Neutrophil (primary cell): ENCODE data around the gene PHGDH.
"Not testable (repeated sequence)": the region's sequence is repeated elsewhere in the genome, so short reads cannot be mapped to it uniquely, and the experiment has no call there.

Experiments used
- H3K27ac ChIP-seq: fragments of 200-600 bp; sonication (generic); 2 replicates; pipeline ENCODE4 v1.5.1; 2016; ENCODE audit warnings: mild to moderate bottlenecking, moderate library complexity
- H3K27me3 ChIP-seq: fragments of 200-600 bp; sonication (generic); 2 replicates; pipeline ENCODE4 v1.6.0; 2016; ENCODE audit warnings: mild to moderate bottlenecking
- H3K36me3 ChIP-seq: fragments of 200-600 bp; sonication (generic); 2 replicates; pipeline ENCODE4 v1.5.1; 2017
- H3K4me1 ChIP-seq, 2 experiments: fragments of 200-600 bp in 1 of 2; sonication (generic) in 1 of 2; 1 replicate in 1 of 2; 2 replicates in 1 of 2; pipeline versions ENCODE4 v1.5.1 to v1.6.1; 2013 to 2016; ENCODE audit warnings: low read depth in 1 of 2, low read length in 1 of 2, mild to moderate bottlenecking in 1 of 2, moderate library complexity in 1 of 2; ENCODE audit not compliant: control insufficient read depth in 1 of 2, insufficient read depth in 1 of 2
- H3K4me3 ChIP-seq, 2 experiments: fragments of 200-600 bp in 1 of 2; sonication (generic) in 1 of 2; 1 replicate in 1 of 2; 2 replicates in 1 of 2; pipeline ENCODE4 v1.5.1; 2013 to 2016; ENCODE audit warnings: low read depth in 1 of 2, low read length in 1 of 2, mild to moderate bottlenecking in 1 of 2, moderate library complexity in 1 of 2
- H3K9me3 ChIP-seq: fragments of 200-600 bp; sonication (generic); 2 replicates; pipeline ENCODE4 v1.5.1; 2016
- TF ChIP-seq, protein P1 (sequence below): fragments of 200-600 bp; sonication (generic); IDR thresholded peaks from 2 replicates; pipeline ENCODE4 v1.5.1; 2016; ENCODE audit warnings: antibody characterized with exemption

The PHGDH gene

GRCh38 chr1:119700326-119700725, 11.4 kb upstream of the PHGDH start:
- TF ChIP-seq, protein P1, sequence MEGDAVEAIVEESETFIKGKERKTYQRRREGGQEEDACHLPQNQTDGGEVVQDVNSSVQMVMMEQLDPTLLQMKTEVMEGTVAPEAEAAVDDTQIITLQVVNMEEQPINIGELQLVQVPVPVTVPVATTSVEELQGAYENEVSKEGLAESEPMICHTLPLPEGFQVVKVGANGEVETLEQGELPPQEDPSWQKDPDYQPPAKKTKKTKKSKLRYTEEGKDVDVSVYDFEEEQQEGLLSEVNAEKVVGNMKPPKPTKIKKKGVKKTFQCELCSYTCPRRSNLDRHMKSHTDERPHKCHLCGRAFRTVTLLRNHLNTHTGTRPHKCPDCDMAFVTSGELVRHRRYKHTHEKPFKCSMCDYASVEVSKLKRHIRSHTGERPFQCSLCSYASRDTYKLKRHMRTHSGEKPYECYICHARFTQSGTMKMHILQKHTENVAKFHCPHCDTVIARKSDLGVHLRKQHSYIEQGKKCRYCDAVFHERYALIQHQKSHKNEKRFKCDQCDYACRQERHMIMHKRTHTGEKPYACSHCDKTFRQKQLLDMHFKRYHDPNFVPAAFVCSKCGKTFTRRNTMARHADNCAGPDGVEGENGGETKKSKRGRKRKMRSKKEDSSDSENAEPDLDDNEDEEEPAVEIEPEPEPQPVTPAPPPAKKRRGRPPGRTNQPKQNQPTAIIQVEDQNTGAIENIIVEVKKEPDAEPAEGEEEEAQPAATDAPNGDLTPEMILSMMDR = no peak
- Histone ChIP-seq H3K27me3 (no peaks in the 10 kb centered on the region), H3K9me3 (no peaks in the 10 kb centered on the region), H3K36me3 (no peaks in the 10 kb centered on the region), H3K27ac (no peak overlapping the region), H3K4me1 (no peaks in the 10 kb centered on the region), H3K4me3 (no peak overlapping the region)

- H3K36me3 ChIP-seq = no peaks in the 10 kb centered on the region
- no peaks in the 10 kb centered on the region for H3K9me3 ChIP-seq
- no peak overlapping the region for H3K27ac ChIP-seq
- H3K4me3 ChIP-seq = no peak overlapping the region
- TF ChIP-seq, protein P1 = no peak
- H3K4me1 ChIP-seq = no peaks in the 10 kb centered on the region
- no peaks in the 10 kb centered on the region for H3K27me3 ChIP-seq
Observed at GRCh38 chr1:119701659-119702058, 10.1 kb upstream of the PHGDH start.

DNA sequence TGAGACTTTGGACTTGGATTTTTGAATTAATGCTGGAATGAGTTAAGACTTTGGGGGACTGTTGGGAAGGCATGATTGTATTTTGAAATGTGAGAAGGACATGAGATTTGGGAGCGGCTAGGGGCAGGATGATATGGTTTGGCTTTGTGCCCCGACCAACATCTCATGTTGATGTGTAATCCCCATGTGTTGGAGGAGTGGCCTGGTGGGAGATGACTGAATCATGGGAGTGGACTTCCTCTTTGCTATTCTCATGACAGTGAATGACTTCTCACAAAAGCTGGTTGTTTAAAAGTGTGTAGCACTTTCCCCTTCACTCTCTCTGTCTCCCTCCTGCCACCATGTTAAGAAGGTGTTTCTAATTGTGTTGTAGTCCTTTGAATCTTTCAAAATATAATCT, 9.3 kb upstream of the PHGDH start:
- H3K27me3 ChIP-seq = no peaks in the 10 kb centered on the region
- H3K4me1 ChIP-seq = no peaks in the 10 kb centered on the region
- no peak overlapping the region for H3K4me3 ChIP-seq
- H3K27ac ChIP-seq = no peak overlapping the region
- H3K9me3 ChIP-seq = no peaks in the 10 kb centered on the region
- no peaks in the 10 kb centered on the region for H3K36me3 ChIP-seq
- TF ChIP-seq, protein P1 = no peak

- Histone ChIP-seq H3K4me1 (no peaks in the 10 kb centered on the region), H3K36me3 (no peaks in the 10 kb centered on the region), H3K27ac (no peak overlapping the region), H3K9me3 (no peaks in the 10 kb centered on the region), H3K4me3 (no peak overlapping the region), H3K27me3 (peaks cover 4% of the 10 kb centered on the region)
- TF ChIP-seq, protein P1 = no peak
Observed at GRCh38 chr1:119703666-119704450, 7.9 kb upstream of the PHGDH start.

DNA sequence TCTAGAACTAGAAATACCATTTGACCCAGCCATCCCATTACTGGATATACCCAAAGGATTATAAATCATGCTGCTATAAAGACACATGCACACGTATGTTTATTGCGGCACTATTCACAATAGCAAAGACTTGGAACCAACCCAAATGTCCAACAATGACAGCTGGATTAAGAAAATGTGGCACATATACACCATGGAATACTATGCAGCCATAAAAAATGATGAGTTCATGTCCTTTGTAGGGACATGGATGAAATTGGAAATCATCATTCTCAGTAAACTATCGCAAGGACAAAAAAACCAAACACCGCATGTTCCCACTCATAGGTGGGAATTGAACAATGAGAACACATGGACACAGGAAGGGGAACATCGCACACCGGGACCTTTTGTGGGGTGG, 5.1 kb upstream of the PHGDH start:
- H3K4me3 ChIP-seq, H3K27ac ChIP-seq, H3K4me1 ChIP-seq, H3K36me3 ChIP-seq, H3K9me3 ChIP-seq: not testable (repeated sequence)
- peaks cover 27% of the 10 kb centered on the region for H3K27me3 ChIP-seq

GRCh38 chr1:119711356-119711803, 354 bp upstream of the PHGDH start:
- H3K27ac ChIP-seq, H3K9me3 ChIP-seq, H3K36me3 ChIP-seq: not testable (repeated sequence)
- peaks cover 11 to 15% of the 10 kb centered on the region in 2 experiments for H3K4me1 ChIP-seq
- peaks cover 54% of the 10 kb centered on the region for H3K27me3 ChIP-seq
- H3K4me3 ChIP-seq = peak overlapping the region; percentile 40 to 43
